Right atrium auricular region (tissue), 2 donors: Measurements from ENCODE around the gene PC. TPM values are rescaled to one million over a fixed set of nuclear protein-coding genes. Genes with fewer than 3 reads are reported as not detected.
"Not testable (repeated sequence)": the region's sequence is repeated elsewhere in the genome, so short reads cannot be mapped to it uniquely, and the experiment has no call there.

Source experiments
- DNase-seq: peaks from one replicate; pipeline ENCODE4 v3.0.0-alpha.2; 2019; ENCODE audit warnings: low spot score
- H3K27ac ChIP-seq, 2 donors: fragments of 200-600 bp; sonication (generic); 1 replicate in 1 of 2; 2 replicates in 1 of 2; pipeline ENCODE4 v1.5.1; 2016 to 2019
- H3K27me3 ChIP-seq, 2 donors: fragments of 200-600 bp; sonication (generic); one replicate each; pipeline versions ENCODE4 v1.5.1 to v1.6.0; 2017 to 2019
- H3K36me3 ChIP-seq: fragments of 200-600 bp; sonication (generic); one replicate; pipeline ENCODE4 v1.5.1; 2016
- H3K4me1 ChIP-seq, 2 donors: fragments of 200-600 bp; sonication (generic); one replicate each; pipeline versions ENCODE4 v1.5.1 to v1.6.0; 2017 to 2019
- H3K4me3 ChIP-seq, 2 donors: fragments of 200-600 bp; sonication (generic); 1 replicate in 1 of 2; 2 replicates in 1 of 2; pipeline ENCODE4 v1.5.1; 2017 to 2019; ENCODE audit warnings: mild to moderate bottlenecking in 1 of 2, moderate library complexity in 1 of 2
- H3K9me3 ChIP-seq, 2 donors: fragments of 200-600 bp; sonication (generic); one replicate each; pipeline ENCODE4 v1.5.1; 2019
- CTCF ChIP-seq, 2 donors: fragments of 200-600 bp; sonication (generic); IDR thresholded peaks; one replicate each; pipeline ENCODE4 v1.5.1; 2019; ENCODE audit warnings: antibody characterized with exemption in 2 of 2
- microRNA-seq, 2 donors: library from miRNA; unstranded; fragments of <30 nt; microRNA quantifications; one replicate each; pipeline ENCODE4, GENCODE V29; 2016 to 2017; ENCODE audit warnings: borderline number of aligned reads in 2 of 2, borderline replicate concordance in 1 of 2
- total RNA-seq, 2 donors: library from RNA; depleted of rRNA; stranded (reverse); fragments of >200 nt; gene quantifications; one replicate each; pipeline ENCODE4 v1.1.0, GENCODE V29; 2016

PC gene
- total RNA-seq, 2 donors from 2014 or later: 8.6 to 9.3 TPM

DNA sequence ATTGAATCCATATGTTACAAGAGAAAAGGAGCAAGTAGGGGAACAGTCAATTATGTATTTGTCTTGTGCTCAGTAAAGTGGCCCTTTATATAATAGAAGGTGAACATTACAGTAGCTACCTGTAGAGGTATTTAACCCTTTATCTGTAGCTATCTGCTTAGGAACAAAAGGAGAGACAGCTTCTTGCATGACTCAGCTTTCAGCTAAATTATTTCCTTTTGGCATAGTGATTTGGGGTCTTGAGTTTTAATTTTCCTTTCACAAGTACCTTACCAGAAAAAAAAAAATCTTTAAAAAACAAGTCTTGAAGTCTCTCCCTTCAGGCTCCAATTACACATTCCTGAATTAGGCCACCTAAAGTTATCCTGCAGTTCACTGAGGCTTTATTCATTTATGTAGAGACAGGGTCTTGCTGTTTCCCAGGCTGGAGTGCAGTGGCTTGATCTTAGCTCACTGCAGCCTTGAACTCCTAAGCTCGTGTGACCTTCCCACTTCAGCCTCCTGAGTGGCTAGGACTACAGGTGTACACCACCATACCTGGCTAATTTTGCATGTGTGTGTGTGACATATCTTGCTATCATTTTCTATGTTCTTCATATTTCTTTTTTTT lies 147.5 kb downstream of the PC start:
- Histone ChIP-seq H3K9me3 (no peaks in the 10 kb centered on the region), H3K4me1 (no peaks in the 10 kb centered on the region), H3K27me3 (no peaks in the 10 kb centered on the region), H3K4me3 (no peak overlapping the region), H3K36me3 (peaks cover under 1% of the 10 kb centered on the region), H3K27ac (no peak overlapping the region)
- no peak for DNase-seq
- no peak for TF ChIP-seq CTCF (IDR thresholded peaks at IDR 0.05)

GRCh38 chr11:66809592-66809991 lies 148.6 kb downstream of the PC start:
- no peak for DNase-seq
- Histone ChIP-seq H3K9me3 (no peaks in the 10 kb centered on the region), H3K4me3 (no peak overlapping the region), H3K27ac (no peak overlapping the region), H3K27me3 (no peaks in the 10 kb centered on the region), H3K36me3 (peaks cover 6% of the 10 kb centered on the region), H3K4me1 (no peaks in the 10 kb centered on the region)
- no peak for TF ChIP-seq CTCF (IDR thresholded peaks at IDR 0.05)

DNA sequence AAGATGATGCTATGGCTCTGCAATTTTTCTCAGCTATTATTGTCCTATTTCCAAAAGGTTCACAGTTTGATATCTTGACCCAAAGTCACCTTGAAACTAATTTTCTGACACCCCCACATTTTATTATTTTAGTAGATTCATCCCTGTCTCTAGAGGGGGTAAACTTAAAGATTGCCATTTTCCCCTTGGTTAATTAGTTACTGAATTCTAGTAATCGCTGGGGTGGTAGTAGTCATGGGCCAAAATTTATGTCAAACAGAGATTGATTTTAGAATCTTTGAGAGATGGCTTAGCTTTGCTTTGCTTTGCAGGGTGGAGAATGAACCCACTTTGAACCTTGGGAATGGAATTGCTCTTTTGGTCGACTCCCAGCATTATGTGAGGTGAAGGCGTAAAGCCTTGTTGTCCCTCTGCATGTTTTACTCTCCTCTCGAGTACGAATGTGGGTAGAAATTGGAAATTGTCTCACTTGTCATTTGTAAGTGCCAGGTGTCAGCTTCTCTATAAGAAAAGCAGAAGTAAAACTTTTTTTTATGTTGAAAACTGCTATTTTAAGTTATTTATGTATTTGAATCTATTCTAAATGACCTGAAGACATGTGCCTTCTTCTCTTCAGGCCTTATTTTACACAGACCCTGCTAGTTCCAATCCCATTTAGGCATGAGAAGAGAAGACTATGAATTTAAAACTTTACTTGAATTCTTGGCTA lies 157.3 kb downstream of the PC start:
- TF ChIP-seq CTCF (IDR thresholded peaks at IDR 0.05): no peak
- no peaks in the 10 kb centered on the region for H3K27me3 ChIP-seq
- no peak overlapping the region for H3K27ac ChIP-seq
- no peak overlapping the region for H3K4me3 ChIP-seq
- no peaks in the 10 kb centered on the region for H3K4me1 ChIP-seq
- H3K36me3 ChIP-seq: peaks cover 6% of the 10 kb centered on the region
- H3K9me3 ChIP-seq: no peaks in the 10 kb centered on the region
- DNase-seq: no peak

GRCh38 chr11:66799815-66800214 lies 158.4 kb downstream of the PC start:
- H3K27me3 ChIP-seq, H3K4me3 ChIP-seq, H3K27ac ChIP-seq, DNase-seq, H3K9me3 ChIP-seq, H3K4me1 ChIP-seq, H3K36me3 ChIP-seq: not testable (repeated sequence)

Small RNA genes within 50 kb of the gene (microRNA-seq; reads per million reads assigned to microRNA genes)
- 0 reads per million in 2 donors for gene MIR3163

Other genes starting within 250 kb of the PC start
- gene SPTBN2, start 229.2 kb downstream of the PC start, total RNA-seq: 1 to 10 TPM; 3.3 to 7.7 TPM
- 1 to 10 TPM; 6.4 to 8.1 TPM for gene RCE1, start 114.9 kb downstream of the PC start, total RNA-seq
- gene LRFN4, start 101.3 kb downstream of the PC start, total RNA-seq: 10 to 100 TPM in 1 of 2 donors, 1 to 10 TPM in 1; 8.6 to 13.2 TPM
- gene C11orf86, start 16.9 kb upstream of the PC start, total RNA-seq: not detected
- gene SYT12, start 64.8 kb upstream of the PC start, total RNA-seq: under 1 TPM; 0.44 to 0.59 TPM
- 10 to 100 TPM; 39.1 to 68.5 TPM for gene RHOD, start 98.5 kb upstream of the PC start, total RNA-seq
- gene KDM2A, start 160.9 kb upstream of the PC start, total RNA-seq: 10 to 100 TPM; 27.7 to 37.3 TPM